Glomerular visceral epithelial cell (primary cell): ENCODE data around the gene IL17A.

Experiments used
- DNase-seq: peaks from one replicate; pipeline ENCODE4 v3.0.0-alpha.2; 2016; ENCODE audit errors: extremely low spot score

Gene IL17A

GRCh38 chr6:52186075-52186474, at the start of gene IL17A:
TSS of gene IL17A (plus strand) at chr6:52186375. CDS start at chr6:52186432, 57 bp downstream.
- no peak for DNase-seq

GRCh38 chr6:52136934-52137467, 49.2 kb upstream of the IL17A start:
- no peak for DNase-seq

DNA sequence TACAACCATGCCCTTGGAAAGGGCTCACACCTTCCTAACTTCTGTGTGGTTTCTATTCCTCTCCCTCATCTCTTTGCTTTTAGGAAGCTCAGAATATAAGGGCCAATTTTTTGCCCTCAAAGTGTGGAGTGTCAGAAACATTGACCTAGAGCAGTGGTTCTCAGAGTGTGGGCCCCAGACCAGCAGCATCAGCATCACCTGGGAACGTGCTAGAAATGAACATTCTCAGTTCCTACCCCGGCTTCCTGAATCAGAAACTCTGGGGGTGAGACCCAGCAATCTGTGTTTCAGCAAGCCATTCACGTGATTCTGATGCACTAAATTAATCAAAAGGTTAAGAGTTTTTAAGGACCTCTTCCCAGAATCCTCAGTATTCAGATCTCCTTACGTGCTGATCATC, 47.9 kb upstream of the IL17A start:
- no peak for DNase-seq

GRCh38 chr6:52139985-52140680, 46.0 kb upstream of the IL17A start:
- no peak for DNase-seq

GRCh38 chr6:52141596-52141995, 44.6 kb upstream of the IL17A start:
- DNase-seq = no peak

DNA sequence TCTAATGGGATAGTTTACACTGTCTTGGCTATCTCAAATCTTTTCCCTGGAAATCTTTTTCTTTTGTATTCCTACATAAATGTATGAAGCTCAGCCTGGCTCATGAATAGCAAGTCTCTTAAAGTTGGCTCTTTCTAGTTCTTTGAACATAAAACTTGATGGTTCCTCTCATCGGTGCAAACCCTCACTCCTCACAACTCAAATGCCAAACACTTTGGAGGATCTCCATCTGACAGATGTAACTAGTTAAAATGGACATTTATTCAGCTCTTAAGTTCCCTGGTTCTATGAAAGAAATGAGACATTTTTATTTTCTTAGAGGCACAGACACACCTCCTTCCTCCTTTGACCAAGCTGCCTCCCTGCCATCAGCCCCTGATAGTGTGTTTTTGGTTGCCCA, 43.6 kb upstream of the IL17A start:
- DNase-seq = no peak

GRCh38 chr6:52143551-52143950, 42.6 kb upstream of the IL17A start:
- no peak for DNase-seq

GRCh38 chr6:52144196-52145076, 41.7 kb upstream of the IL17A start:
- DNase-seq = no peak

DNA sequence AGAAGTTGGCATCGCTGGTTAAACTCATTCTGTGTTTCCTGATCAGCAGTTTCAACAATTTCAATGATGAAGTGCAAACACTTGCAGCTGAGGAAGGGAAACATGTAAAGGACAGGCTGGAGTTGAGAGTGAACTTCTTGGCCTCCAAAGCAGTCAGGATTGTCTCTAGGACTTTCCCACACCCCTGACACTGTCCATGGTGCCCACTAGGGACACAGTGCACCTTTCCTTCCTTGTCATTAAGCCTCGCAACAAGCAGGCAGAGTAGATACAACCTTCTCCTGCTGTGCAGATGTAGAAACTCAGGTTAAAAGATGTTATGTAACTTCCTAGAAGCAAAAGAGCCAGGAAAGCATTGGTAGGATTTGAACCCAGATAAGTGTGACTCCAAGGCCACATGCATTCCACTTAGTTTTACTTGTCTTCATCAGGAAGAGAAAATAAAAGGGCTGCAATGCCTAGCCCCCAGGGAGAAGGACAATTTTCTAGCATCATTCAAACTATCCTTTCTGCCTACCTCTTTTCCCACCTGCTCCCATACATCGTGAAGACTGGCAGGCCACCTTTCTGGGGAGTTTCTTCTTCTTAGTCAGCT, 39.2 kb upstream of the IL17A start:
- no peak for DNase-seq

DNA sequence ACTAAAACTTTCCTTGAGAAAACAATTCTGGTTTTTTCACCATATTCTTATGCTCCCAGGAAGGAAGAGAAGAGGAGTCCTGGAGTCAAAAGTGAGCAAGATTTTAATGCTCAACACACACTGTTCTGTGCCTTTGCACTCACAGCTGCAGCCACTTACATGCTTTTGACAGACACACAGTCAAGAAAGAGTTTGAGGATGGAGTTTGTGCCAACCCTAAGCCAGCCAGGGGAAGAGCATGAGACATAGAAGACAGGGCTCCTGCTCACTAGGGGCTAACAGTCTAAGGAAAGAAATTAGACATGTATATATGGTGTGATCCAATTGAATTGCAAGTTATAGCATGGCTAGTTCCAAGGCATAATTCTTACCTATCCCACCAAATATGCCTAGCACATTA, 37.1 kb upstream of the IL17A start:
- DNase-seq = no peak

DNA sequence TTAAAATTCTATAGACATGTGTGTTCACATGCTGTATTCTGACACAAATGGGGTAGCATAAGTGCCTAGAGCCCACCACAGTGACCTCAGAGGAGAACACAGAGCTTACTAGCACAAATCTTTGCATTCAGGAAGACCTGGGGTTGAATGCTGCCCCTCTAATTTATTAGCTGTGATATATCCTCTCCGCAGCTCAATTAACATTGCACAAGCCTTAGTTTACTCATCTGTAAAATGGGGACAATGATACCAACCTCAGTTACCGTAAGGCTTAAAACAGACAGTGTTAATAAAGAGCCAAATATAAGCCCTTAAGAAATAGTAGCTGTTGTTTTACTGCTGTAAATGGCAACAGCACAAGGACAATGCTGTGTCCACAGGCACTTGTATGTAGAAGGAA, 36.2 kb upstream of the IL17A start:
- DNase-seq = no peak

GRCh38 chr6:52152070-52152423, 34.1 kb upstream of the IL17A start:
- no peak for DNase-seq

DNA sequence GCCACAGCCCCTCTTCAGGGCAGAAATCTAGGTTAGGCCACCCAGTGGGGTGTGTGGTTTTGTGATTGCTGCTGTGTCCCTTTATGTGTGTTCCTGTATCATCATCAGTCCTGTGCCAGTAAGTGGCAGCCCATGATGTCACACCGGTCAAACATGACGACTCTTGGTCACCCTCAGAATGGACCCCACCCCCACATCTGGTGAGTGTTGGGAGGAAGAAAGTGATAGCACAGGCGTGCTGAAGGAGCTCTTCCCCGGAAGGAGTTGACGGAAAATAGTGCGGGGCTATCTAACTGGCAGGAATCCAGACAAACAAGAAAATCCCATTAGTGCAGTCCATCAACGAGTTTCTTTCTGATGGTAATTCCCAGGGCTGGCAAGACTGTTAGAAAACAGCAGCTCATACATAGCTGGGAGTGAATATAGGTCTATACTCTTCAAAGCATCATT, 33.4 kb upstream of the IL17A start:
- DNase-seq = no peak

- no peak for DNase-seq
Observed at GRCh38 chr6:52154381-52154780, 31.8 kb upstream of the IL17A start.

- peak; percentile 95 for DNase-seq
Observed at GRCh38 chr6:52155791-52156576, 30.2 kb upstream of the IL17A start.

DNA sequence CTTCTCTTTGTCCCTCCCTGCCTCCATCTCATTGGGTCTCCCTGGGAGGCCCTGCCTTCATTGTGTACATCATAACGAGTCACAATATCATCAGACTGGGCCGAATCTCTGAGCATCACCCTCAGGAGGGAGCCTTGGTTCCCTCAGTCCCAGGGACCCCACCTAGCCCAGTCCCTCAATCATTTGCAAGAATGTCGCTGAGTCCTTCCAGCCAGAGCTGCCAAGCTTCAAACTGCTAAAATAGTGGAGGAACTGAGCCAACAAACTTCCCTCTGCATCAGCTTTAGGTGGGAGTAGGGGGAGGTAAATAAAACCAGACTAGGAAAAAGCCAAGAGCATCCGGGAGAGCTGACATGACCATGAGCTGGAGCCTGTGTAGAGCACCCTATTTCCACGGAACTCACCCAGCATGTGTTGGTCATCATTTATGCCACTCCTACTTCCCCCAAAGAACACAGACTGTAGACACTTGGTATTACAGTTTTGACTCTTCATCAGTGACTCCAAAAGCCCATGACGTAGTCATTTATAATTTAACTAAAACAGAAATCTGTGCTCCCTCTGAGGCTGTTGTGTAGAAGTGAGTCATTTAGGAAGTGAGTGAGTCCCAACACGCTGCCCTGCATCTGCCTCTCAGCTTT, 28.8 kb upstream of the IL17A start:
- DNase-seq = peak; percentile 72

- DNase-seq = no peak
Observed at GRCh38 chr6:52160472-52161104, 25.6 kb upstream of the IL17A start.

GRCh38 chr6:52161689-52162438, 24.3 kb upstream of the IL17A start:
- DNase-seq = no peak

DNA sequence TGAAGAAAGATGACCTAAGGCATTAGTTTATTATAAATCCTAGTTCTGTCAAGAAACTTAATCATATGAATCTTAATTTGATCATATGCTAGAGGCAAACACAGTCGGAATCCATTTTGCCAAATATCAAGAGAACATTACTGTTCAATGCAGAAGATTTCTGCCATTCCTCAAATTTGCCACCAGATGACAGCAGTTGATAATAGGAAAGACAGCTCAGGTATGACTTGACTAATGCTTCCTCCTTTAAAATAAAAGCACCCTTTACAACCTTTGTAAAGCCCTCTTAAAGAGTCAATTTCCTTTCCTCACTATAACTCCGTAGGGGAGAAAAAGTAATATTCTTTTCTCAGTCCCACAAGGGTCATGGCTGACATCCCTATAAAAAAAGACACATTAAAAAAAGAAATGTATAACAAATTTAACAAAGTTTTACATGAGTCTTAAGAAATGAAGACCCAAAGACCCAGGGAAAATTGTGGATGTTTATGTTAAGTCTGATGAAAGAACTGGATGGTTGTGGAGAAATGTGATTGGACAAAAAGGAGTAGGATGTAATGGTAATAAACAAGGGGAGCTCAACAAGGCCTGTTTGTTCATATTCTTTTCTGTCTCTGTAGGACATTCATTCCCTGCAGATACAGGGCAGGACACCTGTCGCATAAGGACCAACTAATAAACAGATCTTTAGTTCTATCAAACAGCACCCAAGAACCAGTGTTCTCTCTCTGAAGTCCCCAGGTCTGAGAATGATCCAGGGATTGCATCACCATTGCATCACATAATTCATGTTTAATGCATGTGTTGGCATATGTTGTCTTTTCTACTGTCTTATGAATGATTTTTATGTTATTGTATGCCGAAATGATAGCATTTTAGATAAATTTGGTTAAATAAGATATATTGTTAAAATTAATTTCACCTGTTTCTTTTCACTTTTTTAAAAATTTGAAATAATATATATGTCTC, 23.0 kb upstream of the IL17A start:
- peak; percentile 53 for DNase-seq
